Endothelial cell of umbilical vein (primary cell): ENCODE results near the gene ACAA2. TPM values are rescaled to one million over a fixed set of nuclear protein-coding genes. Genes with fewer than 3 reads are reported as not detected.
"Not testable (repeated sequence)": the region's sequence is repeated elsewhere in the genome, so short reads cannot be mapped to it uniquely, and the experiment has no call there.

Experiments
- BruUV-seq: library from RNA; stranded (reverse); fragments of 400-500 nt; replicated peaks from 2 replicates; lab custom pipeline; 2021; lab: Mats Ljungman, UMichigan
- CTCF ChIA-PET: fragments of 300-600, 350-600 bp; sonication (Branson Sonifier 250); formaldehyde crosslinking; loops from one replicate; lab custom pipeline; 2021; ENCODE audit warnings: antibody characterized with exemption, inconsistent platforms; lab: Charles Lee
- POLR2A ChIA-PET: fragments of 300-600, 350-600 bp; sonication (Branson Sonifier 250); formaldehyde crosslinking; loops from one replicate; lab custom pipeline; 2021; ENCODE audit warnings: antibody characterized with exemption, inconsistent platforms; lab: Charles Lee
- DNase-seq: peaks from one replicate; pipeline ENCODE4 v3.0.0-alpha.2; 2011; ENCODE audit warnings: low read depth, low spot score
- FAIRE-seq: peaks from 2 replicates; lab custom pipeline; 2011; peaks lifted over from hg19 to GRCh38; lab: Jason Lieb, UNC
- H2AFZ ChIP-seq: 2 replicates; pipeline ENCODE4 v1.6.0; 2012; ENCODE audit warnings: low read depth, low read length, control low read depth, inconsistent platforms
- H3K27ac ChIP-seq: 2 replicates; pipeline ENCODE4 v1.5.1; 2011; ENCODE audit warnings: low read depth, mild to moderate bottlenecking, control low read depth, low read length, moderate library complexity; ENCODE audit not compliant: insufficient read depth
- H3K27me3 ChIP-seq, 2 experiments: 2 replicates each; pipeline versions ENCODE4 v1.6.0 to v1.6.1; 2011; ENCODE audit warnings: low read length in 2 of 2, mixed read lengths in 1 of 2; ENCODE audit not compliant: control insufficient read depth in 2 of 2, insufficient read depth in 2 of 2
- H3K36me3 ChIP-seq, 2 experiments: 2 replicates in 1 of 2; 3 replicates in 1 of 2; pipeline ENCODE4 v1.5.1; 2011; ENCODE audit warnings: low read length in 2 of 2, mild to moderate bottlenecking in 1 of 2, moderate library complexity in 1 of 2; ENCODE audit not compliant: control insufficient read depth in 2 of 2, insufficient read depth in 2 of 2; ENCODE audit errors: extremely low read depth in 1 of 2
- H3K4me1 ChIP-seq: 3 replicates; pipeline ENCODE4 v1.5.1; 2011; ENCODE audit warnings: mild to moderate bottlenecking, low read length; ENCODE audit not compliant: control insufficient read depth, insufficient read depth; ENCODE audit errors: extremely low read depth
- H3K4me2 ChIP-seq: 2 replicates; pipeline ENCODE4 v1.6.1; 2011; ENCODE audit warnings: low read length, control low read depth, mixed read lengths; ENCODE audit not compliant: insufficient read depth
- H3K4me3 ChIP-seq, 3 experiments: fragments of 200-600 bp in 1 of 3; sonication (generic), shearing (Covaris generic) in 1 of 3; replicated peaks in 1 of 3; 2 replicates each; pipeline ENCODE4 v1.5.1; 2011 to 2016; ENCODE audit warnings: control low read depth in 3 of 3, low read length in 3 of 3, mild to moderate bottlenecking in 2 of 3, inconsistent platforms in 1 of 3, low read depth in 1 of 3, moderate library complexity in 1 of 3; ENCODE audit not compliant: insufficient read depth in 1 of 3
- H3K79me2 ChIP-seq: 2 replicates; pipeline ENCODE4 v1.6.0; 2012; ENCODE audit warnings: low read length, inconsistent platforms; ENCODE audit not compliant: control insufficient read depth, insufficient read depth
- H3K9ac ChIP-seq: replicated peaks from 2 replicates; pipeline ENCODE3; 2011; ENCODE audit warnings: low read length, control low read depth; ENCODE audit not compliant: insufficient read depth; ENCODE audit errors: extremely low read depth
- H3K9me1 ChIP-seq: replicated peaks from 3 replicates; pipeline ENCODE4 v1.6.0; 2011; ENCODE audit warnings: mild to moderate bottlenecking, low read length; ENCODE audit not compliant: control insufficient read depth, insufficient read depth; ENCODE audit errors: extremely low read depth
- H3K9me3 ChIP-seq: replicated peaks from 2 replicates; pipeline ENCODE4 v1.5.1; 2012; ENCODE audit warnings: low read length, inconsistent platforms; ENCODE audit not compliant: control insufficient read depth, insufficient read depth
- H4K20me1 ChIP-seq: replicated peaks from 2 replicates; pipeline ENCODE3; 2011; ENCODE audit warnings: mild to moderate bottlenecking, low read length; ENCODE audit not compliant: control insufficient read depth, insufficient read depth; ENCODE audit errors: extremely low read depth
- CTCF ChIP-seq, 2 donors: IDR thresholded peaks; 1 replicate in 1 of 2; 2 replicates in 1 of 2; pipeline ENCODE4 v1.5.1; 2011; ENCODE audit warnings: low read length in 2 of 2, mild to moderate bottlenecking in 2 of 2, moderate library complexity in 2 of 2, control low read depth in 1 of 2, inconsistent platforms in 1 of 2, low read depth in 1 of 2; ENCODE audit not compliant: insufficient read depth in 1 of 2; ENCODE audit errors: extremely low read depth in 1 of 2
- FOS ChIP-seq: IDR thresholded peaks from 2 replicates; pipeline ENCODE4 v1.6.1; 2011; ENCODE audit warnings: mild to moderate bottlenecking, low read length, moderate library complexity, borderline replicate concordance; ENCODE audit not compliant: insufficient read depth
- GATA2 ChIP-seq: IDR thresholded peaks from 2 replicates; pipeline ENCODE4 v1.7.0; 2011; ENCODE audit warnings: low read depth, mild to moderate bottlenecking, moderate library complexity, mixed read lengths, low read length; ENCODE audit not compliant: insufficient read length, insufficient read depth
- MAX ChIP-seq: IDR thresholded peaks from 2 replicates; pipeline ENCODE4 v1.6.1; 2011; ENCODE audit not compliant: insufficient read depth, insufficient read length
- MYC ChIP-seq: IDR thresholded peaks from one replicate; pipeline ENCODE4 v1.6.1; 2011; ENCODE audit warnings: mild to moderate bottlenecking, low read depth, low read length
- POLR2A ChIP-seq: IDR thresholded peaks from 2 replicates; pipeline ENCODE4 v1.6.1; 2012; ENCODE audit warnings: low read depth, mild to moderate bottlenecking, control low read depth, low read length
- POLR2AphosphoS5 ChIP-seq: IDR thresholded peaks from 2 replicates; pipeline ENCODE4 v1.6.1; 2012; ENCODE audit warnings: low read depth, mild to moderate bottlenecking, control low read depth, low read length, moderate library complexity; ENCODE audit not compliant: insufficient read depth
- dilution Hi-C: fragments of 300-500 bp; cut with MboI; formaldehyde crosslinking; loops from one replicate; pipeline ENCODE4 v1.15.0; 2019; ENCODE audit warnings: low sequenced_read_pairs; ENCODE audit not compliant: extremely low pct_ligation_motif_present
- intact Hi-C: fragments of 100-400 bp; cut with micrococcal nuclease; formaldehyde crosslinking; loops from one replicate; pipeline ENCODE4 v1.10.0; 2022
- polyA plus RNA-seq, 4 experiments: library from polyadenylated mRNA; depleted of rRNA in 3 of 4; stranded (reverse) in 3 of 4; unstranded in 1 of 4; fragments of >200 nt; gene quantifications; 2 replicates each; pipeline versions ENCODE4 v1.2.1 to v1.2.3, GENCODE V29; 2011 to 2012; ENCODE audit warnings: missing spikeins in 1 of 4
- total RNA-seq: library from RNA; stranded (reverse); gene quantifications from 2 replicates; pipeline ENCODE4 v1.2.3, GENCODE V29; 2021

Gene ACAA2
- total and polyA plus RNA-seq, 2 donors (not counting 3 experiments of a cell fraction or from before 2014, with no cell fraction given), result 18.6 to 44.9 TPM

GRCh38 chr18:49837889-49838288 is 24.6 kb upstream of the ACAA2 start:
- Histone ChIP-seq H3K36me3 (no peaks in the 10 kb centered on the region), H3K4me2 (no peak overlapping the region), H3K4me3 (no peak overlapping the region), H3K9me3 (no peaks in the 10 kb centered on the region), H3K9ac (no peak overlapping the region), H4K20me1 (no peaks in the 10 kb centered on the region), H2AFZ (no peak overlapping the region), H3K4me1 (no peaks in the 10 kb centered on the region), H3K27ac (no peak overlapping the region), H3K9me1 (no peaks in the 10 kb centered on the region), H3K27me3 (no peaks in the 10 kb centered on the region), H3K79me2 (no peaks in the 10 kb centered on the region)
- TF ChIP-seq POLR2AphosphoS5 (no peak), POLR2A (no peak), CTCF (IDR thresholded peaks at IDR 0.05; ENCODE audit: extremely low read depth in 1 of 2, insufficient read depth in 1 of 2, low read depth in 1 of 2, low read length in 2 of 2) (no peak), FOS (no peak), MAX (no peak), MYC (no peak), GATA2 (no peak)
- BruUV-seq, result no TSS peak
- dilution Hi-C loops (no loop called here), intact Hi-C loops (no loop called here)
- DNase-seq (no peak), FAIRE-seq (no peak)
- POLR2A ChIA-PET, result no interaction called here
- CTCF ChIA-PET, result interaction anchor here (1.3 to 1.4 kb wide), 2 partner anchors 20 to 327 kb away, joined by 3 read pairs; no protein-coding TSS in a partner anchor

- BruUV-seq, H3K4me1 ChIP-seq, H3K9me3 ChIP-seq, H3K27ac ChIP-seq, H3K27me3 ChIP-seq, H2AFZ ChIP-seq, H3K9me1 ChIP-seq, H4K20me1 ChIP-seq, POLR2A ChIA-PET, H3K79me2 ChIP-seq, intact Hi-C loops, H3K9ac ChIP-seq, FAIRE-seq, H3K4me2 ChIP-seq, H3K36me3 ChIP-seq, H3K4me3 ChIP-seq, DNase-seq, dilution Hi-C loops: not testable (repeated sequence)
- CTCF ChIA-PET, result interaction anchor here (0.9 to 1.4 kb wide), 3 partner anchors 8 to 326 kb away, joined by 3 read pairs; no protein-coding TSS in a partner anchor
These were observed 24.0 kb upstream of the ACAA2 start for GRCh38 chr18:49837316-49837835.
